Fibroblast of mammary gland (primary cell): Measurements from ENCODE around the gene PCNX2.

ENCODE experiments used
- DNase-seq: peaks from one replicate; pipeline ENCODE4 v3.0.0-alpha.2; 2010; ENCODE audit warnings: low read depth
- H3K4me3 ChIP-seq: 2 replicates; pipeline ENCODE4 v1.5.1; 2011; ENCODE audit warnings: low read depth, mild to moderate bottlenecking, low read length, moderate library complexity; ENCODE audit not compliant: control insufficient read depth
- TF ChIP-seq, protein P1 (sequence below): conservative IDR thresholded peaks from 2 replicates; pipeline ENCODE4 v1.5.1; 2011; ENCODE audit warnings: low read depth, low read length, inconsistent platforms; ENCODE audit not compliant: control insufficient read depth, insufficient read depth

PCNX2 gene

DNA sequence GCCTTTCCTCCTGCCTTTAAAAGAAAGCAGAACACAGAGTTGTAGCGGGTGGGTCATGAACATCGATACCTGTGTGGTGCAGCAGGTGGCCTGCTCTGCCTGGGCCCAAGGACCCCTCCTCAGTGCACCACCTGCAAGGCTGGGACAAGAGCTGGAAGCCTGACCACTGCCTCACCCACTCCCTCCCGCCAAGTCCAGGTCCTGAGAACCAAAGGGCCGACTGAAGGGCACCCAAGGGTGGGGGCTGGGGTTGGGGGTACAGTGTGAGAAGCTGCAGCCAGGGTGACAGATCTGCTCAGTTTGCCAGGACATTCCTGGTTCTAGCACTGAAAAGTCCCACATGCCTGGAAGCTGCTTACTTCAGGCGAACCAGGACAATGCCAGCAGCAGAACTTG lies 309.0 kb downstream of the PCNX2 start:
- TF ChIP-seq, protein P1, sequence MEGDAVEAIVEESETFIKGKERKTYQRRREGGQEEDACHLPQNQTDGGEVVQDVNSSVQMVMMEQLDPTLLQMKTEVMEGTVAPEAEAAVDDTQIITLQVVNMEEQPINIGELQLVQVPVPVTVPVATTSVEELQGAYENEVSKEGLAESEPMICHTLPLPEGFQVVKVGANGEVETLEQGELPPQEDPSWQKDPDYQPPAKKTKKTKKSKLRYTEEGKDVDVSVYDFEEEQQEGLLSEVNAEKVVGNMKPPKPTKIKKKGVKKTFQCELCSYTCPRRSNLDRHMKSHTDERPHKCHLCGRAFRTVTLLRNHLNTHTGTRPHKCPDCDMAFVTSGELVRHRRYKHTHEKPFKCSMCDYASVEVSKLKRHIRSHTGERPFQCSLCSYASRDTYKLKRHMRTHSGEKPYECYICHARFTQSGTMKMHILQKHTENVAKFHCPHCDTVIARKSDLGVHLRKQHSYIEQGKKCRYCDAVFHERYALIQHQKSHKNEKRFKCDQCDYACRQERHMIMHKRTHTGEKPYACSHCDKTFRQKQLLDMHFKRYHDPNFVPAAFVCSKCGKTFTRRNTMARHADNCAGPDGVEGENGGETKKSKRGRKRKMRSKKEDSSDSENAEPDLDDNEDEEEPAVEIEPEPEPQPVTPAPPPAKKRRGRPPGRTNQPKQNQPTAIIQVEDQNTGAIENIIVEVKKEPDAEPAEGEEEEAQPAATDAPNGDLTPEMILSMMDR, result no peak
- no peak for DNase-seq
- H3K4me3 ChIP-seq, result no peak overlapping the region

DNA sequence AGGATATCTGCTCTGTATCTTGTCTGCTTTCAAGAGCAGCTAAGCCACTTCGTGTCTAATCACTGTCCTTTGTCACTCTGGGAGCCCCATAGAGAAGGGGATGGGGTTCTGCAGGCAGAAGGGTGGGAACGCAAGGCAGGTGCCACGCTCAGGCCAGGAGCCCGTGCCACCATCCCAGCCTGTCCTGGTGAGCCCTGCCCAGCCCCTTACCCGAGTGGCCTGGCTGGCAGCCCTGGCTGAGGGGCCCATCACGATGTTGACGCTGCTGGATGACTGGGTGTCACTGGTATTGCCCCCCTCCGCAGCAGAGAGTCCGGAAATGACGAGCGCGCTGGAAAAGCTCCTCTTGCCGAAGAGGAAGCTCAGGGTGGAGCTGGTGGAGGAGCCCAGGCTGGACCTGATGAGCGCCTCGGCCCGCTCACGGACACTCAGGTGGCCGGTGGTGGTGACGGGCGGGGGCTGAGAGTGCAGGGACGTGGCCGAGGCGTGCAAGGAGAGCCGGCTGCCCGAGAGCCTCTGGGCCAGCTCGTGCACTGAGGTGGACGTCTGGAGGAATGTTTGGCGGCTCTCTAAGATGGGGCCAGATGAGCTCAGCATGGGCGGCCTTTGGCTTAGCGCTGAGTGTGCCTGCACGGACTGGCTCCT lies 309.5 kb downstream of the PCNX2 start:
- H3K4me3 ChIP-seq, result no peak overlapping the region
- TF ChIP-seq, protein P1, result no peak
- DNase-seq, result no peak

DNA sequence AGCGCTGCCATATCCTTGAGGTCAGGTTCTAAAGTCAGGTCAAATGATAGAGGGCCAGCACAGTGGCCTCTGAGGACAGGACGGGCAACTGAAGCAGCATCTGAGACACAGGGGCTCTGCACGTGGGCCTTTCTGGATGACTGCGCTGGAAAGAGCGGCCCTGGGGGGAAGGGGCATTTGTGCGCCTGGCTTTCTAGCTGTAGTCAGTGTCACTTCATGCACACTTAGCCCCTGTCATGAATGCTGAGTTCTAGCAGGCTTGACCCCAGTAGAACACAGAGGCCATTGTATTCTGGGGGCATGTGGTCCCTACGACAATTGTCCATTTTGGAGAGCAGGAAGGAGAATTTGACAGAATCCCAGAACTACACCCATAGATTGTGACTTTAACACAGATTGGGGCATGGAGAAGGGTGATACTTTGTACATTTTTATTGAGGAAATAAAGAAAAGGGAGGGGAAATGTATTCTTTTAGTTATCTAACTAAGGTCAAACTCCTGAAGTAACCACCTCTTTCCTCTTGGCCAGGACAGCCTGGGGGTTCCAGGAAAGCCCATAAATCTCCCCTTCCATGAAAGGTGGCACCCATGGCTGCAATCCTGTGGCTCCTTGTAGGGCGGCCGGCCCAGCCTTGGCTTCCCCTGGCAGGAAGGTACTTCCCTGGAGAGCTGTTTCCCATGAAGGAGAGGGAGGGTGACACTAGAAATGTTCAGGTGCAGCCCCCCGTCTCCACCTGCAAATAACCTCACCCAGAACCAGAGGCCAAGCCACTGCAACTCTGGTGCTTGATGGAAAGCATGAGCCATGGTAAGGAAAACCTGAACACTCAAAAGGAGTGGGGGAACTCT lies 310.7 kb downstream of the PCNX2 start:
- TF ChIP-seq, protein P1, result no peak
- DNase-seq, result no peak
- no peak overlapping the region for H3K4me3 ChIP-seq

DNA sequence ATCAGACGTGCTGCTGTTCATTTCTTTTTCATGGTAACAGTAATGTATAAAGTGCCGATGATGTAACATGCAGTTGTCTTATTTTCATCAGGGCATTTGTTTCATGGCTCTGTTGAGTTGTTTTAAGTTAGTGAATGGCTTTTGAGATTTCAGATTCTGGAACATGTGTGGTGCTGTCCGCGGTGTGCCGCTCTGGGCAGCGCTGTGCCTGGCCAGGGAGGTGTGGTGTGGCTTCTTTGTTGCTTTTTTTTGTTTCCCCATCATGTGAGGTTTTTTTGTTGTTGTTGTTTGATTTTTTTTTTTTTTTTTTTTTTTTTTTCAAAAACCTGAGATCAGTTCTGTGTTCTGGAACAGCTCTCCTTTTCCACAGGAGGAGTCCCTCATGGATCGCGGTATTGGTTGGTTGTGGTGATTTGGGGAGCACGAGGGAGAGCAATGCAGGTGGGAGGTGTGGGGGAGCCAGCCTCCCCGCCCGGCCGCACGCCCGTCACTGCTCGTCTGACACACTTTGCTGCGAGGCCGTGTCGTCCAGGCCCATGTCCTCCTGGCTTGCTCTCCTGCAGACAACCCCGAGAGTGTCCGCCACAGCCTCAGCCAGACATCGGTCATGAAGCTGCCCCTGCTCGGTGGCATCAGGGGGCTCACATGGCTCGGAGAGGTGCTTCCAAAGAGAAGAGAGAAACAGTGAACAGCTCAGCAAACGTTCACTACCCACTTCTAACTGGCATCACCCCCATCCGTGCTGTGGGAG lies 311.5 kb downstream of the PCNX2 start:
- H3K4me3 ChIP-seq, result no peak overlapping the region
- TF ChIP-seq, protein P1, result no peak
- DNase-seq, result no peak

DNA sequence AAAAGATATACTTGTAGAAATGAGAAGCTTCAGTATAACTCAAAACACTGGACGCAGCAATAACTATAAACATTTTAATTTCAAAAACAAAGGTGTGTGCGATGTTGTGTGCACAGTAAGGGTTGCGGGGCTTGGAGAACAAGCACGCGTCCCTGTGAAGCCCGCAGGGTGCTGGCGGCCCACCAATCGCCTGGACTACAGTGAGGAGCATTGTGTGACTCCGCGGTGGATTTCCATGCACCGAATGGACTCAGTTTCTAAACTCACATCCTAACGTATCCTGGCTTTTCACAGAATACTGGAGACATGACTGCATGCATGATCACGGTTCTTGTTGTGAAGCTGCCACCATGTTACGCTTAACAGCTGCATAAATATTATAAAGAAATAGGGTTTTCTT lies 312.1 kb downstream of the PCNX2 start:
- no peak overlapping the region for H3K4me3 ChIP-seq
- DNase-seq, result no peak
- TF ChIP-seq, protein P1, result no peak

DNA sequence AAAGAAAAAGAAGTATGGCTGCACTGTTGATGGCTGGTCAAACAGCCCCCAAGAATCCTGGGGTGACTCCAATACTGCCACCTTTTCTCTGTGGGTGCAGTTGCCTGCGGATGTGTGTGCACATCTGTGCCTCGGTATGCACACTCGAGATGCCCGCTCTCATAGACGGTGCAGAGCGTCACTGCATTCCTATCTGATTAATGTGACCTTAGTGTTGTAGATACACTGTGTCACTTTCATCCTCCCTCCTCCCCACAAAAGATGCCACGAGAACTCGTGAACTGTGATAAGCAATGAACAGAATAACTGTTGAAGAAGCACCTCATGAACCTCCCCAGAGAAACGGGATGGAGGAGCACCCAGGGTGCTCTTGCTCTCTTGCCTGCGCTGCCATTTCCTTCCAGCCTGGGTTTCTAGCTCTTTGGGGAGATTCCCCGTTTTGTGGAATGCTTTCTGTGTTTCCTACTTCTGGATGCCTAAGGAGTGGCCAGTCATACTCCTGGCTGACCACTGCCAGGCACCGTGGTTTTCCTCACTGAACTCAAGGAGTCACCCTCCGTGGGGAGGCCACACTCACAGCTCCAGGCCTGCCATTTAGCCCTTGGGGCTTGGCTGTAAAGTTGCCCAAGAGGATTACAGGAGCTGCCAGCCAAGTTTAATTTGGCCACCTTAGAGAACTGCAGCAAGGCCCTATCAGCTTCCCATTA lies 313.1 kb downstream of the PCNX2 start:
- H3K4me3 ChIP-seq, result no peak overlapping the region
- no peak for DNase-seq
- TF ChIP-seq, protein P1, result no peak
